ENCODE data around the gene BRINP2. TPM values are rescaled to one million over a fixed set of nuclear protein-coding genes. Genes with fewer than 3 reads are reported as not detected.
A peak's percentile ranks its signal among the peaks of the same experiment; 100 is the strongest.

BRINP2 gene
- polyA plus RNA-seq = 0.05 TPM in 1 of 3 replicates, not detected in the others
- not detected for polyA plus RNA-seq (2011; ENCODE audit: low read depth)
- 0.06 TPM in 1 of 2 replicates, not detected in the other for polyA plus RNA-seq (2011; cell fraction: cytosol; rRNA removed)
- polyA plus RNA-seq (2011; cell fraction: nucleus; rRNA removed) = 0.08 and 0.11 TPM in 2 replicates
- 0.02 and 0.06 TPM in 2 replicates for polyA plus RNA-seq (2012; ENCODE audit: low replicate concordance)
- polyA minus RNA-seq = not detected in 3 replicates
- polyA minus RNA-seq (2011; cell fraction: cytosol; rRNA and poly(A)+ RNA removed) = not detected
- not detected in 2 replicates for polyA minus RNA-seq (2011; cell fraction: nucleus; rRNA and poly(A)+ RNA removed)

DNA sequence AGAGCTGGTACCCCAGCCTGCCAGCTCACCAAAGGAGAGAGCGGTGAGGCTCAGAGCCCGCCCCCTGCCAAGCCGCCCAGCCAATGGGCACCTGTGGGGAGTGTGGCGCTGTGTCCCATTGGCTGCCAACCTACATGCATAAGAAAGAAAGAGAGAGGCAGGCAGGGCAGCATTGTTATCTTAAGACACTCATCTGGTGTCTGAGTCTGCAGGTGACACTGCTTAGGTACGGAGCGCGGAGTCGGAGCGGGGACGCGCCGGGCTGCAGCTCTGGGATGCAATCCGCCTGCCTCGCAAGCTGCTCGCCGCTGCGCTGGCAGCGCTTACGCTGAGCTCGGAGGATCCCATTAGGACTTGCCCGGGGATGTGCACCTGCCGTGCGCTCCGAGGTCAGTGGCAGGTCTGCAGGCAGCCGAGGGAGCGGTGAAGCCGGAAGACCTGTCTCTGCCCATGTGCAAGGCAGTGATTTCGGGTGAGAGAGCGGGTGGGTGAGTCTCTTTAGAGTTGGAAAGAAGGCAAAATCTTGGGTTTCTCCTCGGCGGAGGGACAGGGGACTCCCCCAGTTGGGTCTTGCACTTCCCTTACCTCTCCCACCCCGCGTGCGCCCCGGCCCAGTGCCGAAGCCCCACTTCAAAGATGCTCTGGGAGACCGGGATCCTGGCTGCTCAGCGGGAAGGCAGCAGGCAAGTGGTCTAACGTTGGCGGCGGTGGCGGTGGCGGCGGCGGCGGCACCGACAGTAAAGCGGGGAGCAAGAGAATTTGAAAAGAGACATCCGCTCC lies at the start of gene BRINP2:
Gene BRINP2 (plus strand): TSS at position 203 of the 780 bp plus-strand sequence. CDS start 58,919 bp downstream, outside the sequence.
- DNase-seq (ENCODE audit: low read depth, low spot score) (peak; percentile 13), FAIRE-seq (no peak)
- no peaks in the 10 kb centered on the region for H4K20me1 ChIP-seq (ENCODE audit: control insufficient read depth, extremely low read depth, insufficient read depth, low read length)
- dilution Hi-C loops (cut with MboI; ENCODE audit: extremely low pct_ligation_motif_present, low sequenced_read_pairs) = no loop called here
- no peak within 1 kb of the TSS for H3K9ac ChIP-seq (ENCODE audit: control insufficient read depth, extremely low read depth, insufficient read depth, low read length)
- no peak within 1 kb of the TSS for H3K27ac ChIP-seq (ENCODE audit: control insufficient read depth, insufficient read depth, low read length)
- H3K9me3 ChIP-seq (ENCODE audit: control insufficient read depth, low read depth, low read length) = no peaks in the 10 kb centered on the region
- peak within 1 kb of the TSS in 2 of 3 experiments; percentile 40 to 50 for H3K4me3 ChIP-seq (ENCODE audit: control insufficient read depth in 2 of 3, extremely low read depth in 1 of 3, insufficient read depth in 2 of 3, low read depth in 1 of 3, low read length in 3 of 3)
- no peaks in the 10 kb centered on the region for H3K9me1 ChIP-seq (ENCODE audit: control insufficient read depth, extremely low read depth, insufficient read depth, low read length)
- H2AFZ ChIP-seq (ENCODE audit: control insufficient read depth, low read length) = no peak within 1 kb of the TSS
- H3K4me2 ChIP-seq (ENCODE audit: control insufficient read depth, extremely low read depth, insufficient read depth, low read depth, low read length) = peak within 1 kb of the TSS; percentile 66
- peak; percentile 91 for TF ChIP-seq EZH2 (IDR thresholded peaks at IDR 0.05; ENCODE audit: low read length)
- TF ChIP-seq, protein P1, sequence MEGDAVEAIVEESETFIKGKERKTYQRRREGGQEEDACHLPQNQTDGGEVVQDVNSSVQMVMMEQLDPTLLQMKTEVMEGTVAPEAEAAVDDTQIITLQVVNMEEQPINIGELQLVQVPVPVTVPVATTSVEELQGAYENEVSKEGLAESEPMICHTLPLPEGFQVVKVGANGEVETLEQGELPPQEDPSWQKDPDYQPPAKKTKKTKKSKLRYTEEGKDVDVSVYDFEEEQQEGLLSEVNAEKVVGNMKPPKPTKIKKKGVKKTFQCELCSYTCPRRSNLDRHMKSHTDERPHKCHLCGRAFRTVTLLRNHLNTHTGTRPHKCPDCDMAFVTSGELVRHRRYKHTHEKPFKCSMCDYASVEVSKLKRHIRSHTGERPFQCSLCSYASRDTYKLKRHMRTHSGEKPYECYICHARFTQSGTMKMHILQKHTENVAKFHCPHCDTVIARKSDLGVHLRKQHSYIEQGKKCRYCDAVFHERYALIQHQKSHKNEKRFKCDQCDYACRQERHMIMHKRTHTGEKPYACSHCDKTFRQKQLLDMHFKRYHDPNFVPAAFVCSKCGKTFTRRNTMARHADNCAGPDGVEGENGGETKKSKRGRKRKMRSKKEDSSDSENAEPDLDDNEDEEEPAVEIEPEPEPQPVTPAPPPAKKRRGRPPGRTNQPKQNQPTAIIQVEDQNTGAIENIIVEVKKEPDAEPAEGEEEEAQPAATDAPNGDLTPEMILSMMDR (optimal IDR thresholded peaks at IDR 0.05 in 1 of 3, IDR thresholded peaks at IDR 0.05 in 1 of 3, conservative IDR thresholded peaks at IDR 0.05 in 1 of 3; ENCODE audit: extremely low read depth in 1 of 3, insufficient read depth in 2 of 3, low read length in 3 of 3) = no peak
- H3K36me3 ChIP-seq (ENCODE audit: control insufficient read depth in 2 of 2, extremely low read depth in 1 of 2, insufficient read depth in 2 of 2, low read length in 2 of 2) = no peaks in the 10 kb centered on the region
- no peaks in the 10 kb centered on the region for H3K79me2 ChIP-seq (ENCODE audit: control insufficient read depth, insufficient read depth, low read length)
- peaks cover 54% of the 10 kb centered on the region for H3K27me3 ChIP-seq (ENCODE audit: control insufficient read depth, extremely low read depth, insufficient read depth, low read length)
- H3K4me1 ChIP-seq (ENCODE audit: control insufficient read depth, extremely low read depth, insufficient read depth, low read length) = peaks cover 2% of the 10 kb centered on the region

DNA sequence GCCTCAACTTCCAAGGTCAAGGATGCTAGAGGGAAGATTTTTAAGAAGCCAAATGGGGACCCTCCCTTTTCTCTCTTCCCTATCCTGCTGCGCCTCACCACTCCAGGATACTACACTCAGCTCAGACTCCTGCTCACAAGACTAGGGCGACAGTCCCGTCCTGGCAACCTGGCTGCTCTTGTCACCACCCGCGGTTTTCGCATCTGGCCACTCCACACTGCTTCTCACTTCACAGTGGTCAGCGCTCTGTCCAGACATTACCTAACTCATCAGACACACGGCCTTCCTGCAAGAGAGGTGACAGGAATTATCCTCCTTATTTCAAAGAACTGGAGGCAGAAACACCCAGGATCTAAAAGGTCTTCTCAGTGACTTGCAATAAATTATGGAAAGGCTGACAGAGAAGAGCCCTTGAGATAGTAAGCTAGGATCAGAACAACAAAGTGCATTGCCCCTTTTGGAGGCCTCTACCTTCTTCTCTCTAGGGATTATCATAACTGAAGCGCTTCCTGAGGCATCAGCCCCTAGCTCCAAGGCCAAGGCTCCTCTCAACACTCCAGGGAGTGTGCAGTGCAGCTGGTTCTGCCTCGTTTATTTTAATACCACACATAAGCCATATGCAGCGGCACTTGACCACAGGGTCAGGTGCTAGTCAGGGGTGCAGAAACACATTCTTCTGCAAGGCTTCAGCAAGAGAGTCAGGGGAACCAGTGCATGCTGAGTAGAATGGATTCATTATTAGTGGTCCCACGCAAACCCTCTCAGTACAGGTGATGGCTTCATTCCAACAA lies 48.1 kb upstream of the BRINP2 start:
- H3K4me2 ChIP-seq (ENCODE audit: control insufficient read depth, extremely low read depth, insufficient read depth, low read depth, low read length) = no peak overlapping the region
- H3K4me1 ChIP-seq (ENCODE audit: control insufficient read depth, extremely low read depth, insufficient read depth, low read length) = no peaks in the 10 kb centered on the region
- H3K9me3 ChIP-seq (ENCODE audit: control insufficient read depth, low read depth, low read length) = no peaks in the 10 kb centered on the region
- H3K27me3 ChIP-seq (ENCODE audit: control insufficient read depth, extremely low read depth, insufficient read depth, low read length) = peaks cover 5% of the 10 kb centered on the region
- H3K9me1 ChIP-seq (ENCODE audit: control insufficient read depth, extremely low read depth, insufficient read depth, low read length) = no peaks in the 10 kb centered on the region
- H3K36me3 ChIP-seq (ENCODE audit: control insufficient read depth in 2 of 2, extremely low read depth in 1 of 2, insufficient read depth in 2 of 2, low read length in 2 of 2) = no peaks in the 10 kb centered on the region
- TF ChIP-seq, protein P1 (optimal IDR thresholded peaks at IDR 0.05 in 1 of 3, IDR thresholded peaks at IDR 0.05 in 1 of 3, conservative IDR thresholded peaks at IDR 0.05 in 1 of 3; ENCODE audit: extremely low read depth in 1 of 3, insufficient read depth in 2 of 3, low read length in 3 of 3) = no peak
- no peaks in the 10 kb centered on the region for H4K20me1 ChIP-seq (ENCODE audit: control insufficient read depth, extremely low read depth, insufficient read depth, low read length)
- dilution Hi-C loops (cut with MboI; ENCODE audit: extremely low pct_ligation_motif_present, low sequenced_read_pairs) = no loop called here
- DNase-seq (ENCODE audit: low read depth, low spot score) = no peak
- no peak overlapping the region for H2AFZ ChIP-seq (ENCODE audit: control insufficient read depth, low read length)
- H3K27ac ChIP-seq (ENCODE audit: control insufficient read depth, insufficient read depth, low read length) = no peak overlapping the region
- no peak overlapping the region for H3K4me3 ChIP-seq (ENCODE audit: control insufficient read depth in 2 of 3, extremely low read depth in 1 of 3, insufficient read depth in 2 of 3, low read depth in 1 of 3, low read length in 3 of 3)
- FAIRE-seq = no peak
- no peaks in the 10 kb centered on the region for H3K79me2 ChIP-seq (ENCODE audit: control insufficient read depth, insufficient read depth, low read length)
- no peak overlapping the region for H3K9ac ChIP-seq (ENCODE audit: control insufficient read depth, extremely low read depth, insufficient read depth, low read length)

Measured in keratinocyte (primary cell).